ENCODE results near the gene PVRIG. TPM values are rescaled to one million over a fixed set of nuclear protein-coding genes. Genes with fewer than 3 reads are reported as not detected.
"Not testable (repeated sequence)": the region's sequence is repeated elsewhere in the genome, so short reads cannot be mapped to it uniquely, and the experiment has no call there.

PVRIG gene
- total RNA-seq, 1 experiment from 2014 or later = 0.70 TPM

DNA sequence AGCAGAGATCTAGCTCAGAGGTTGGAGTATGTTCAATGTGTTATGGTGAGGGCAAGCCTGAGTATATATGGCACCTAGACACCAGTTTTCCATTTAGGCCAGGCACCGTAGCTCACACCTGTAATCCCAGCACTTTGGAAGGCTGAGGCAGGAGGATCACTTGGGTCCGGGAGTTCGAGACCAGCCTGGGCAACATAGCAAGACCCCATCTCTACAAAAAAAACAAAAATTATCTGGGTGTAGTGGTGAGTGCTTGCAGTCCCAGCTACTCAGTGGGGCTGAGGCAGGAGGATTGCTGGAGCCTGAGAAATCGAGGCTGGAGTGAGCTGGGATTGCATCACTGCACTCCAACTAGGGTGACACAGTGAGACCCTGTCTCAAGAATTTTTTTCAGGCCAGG, 43.1 kb downstream of the PVRIG start:
- H3K4ac ChIP-seq (ENCODE audit: low read depth, low read length); H2AK5ac ChIP-seq (ENCODE audit: insufficient read length, low read length); H2BK120ac ChIP-seq (ENCODE audit: low read depth, low read length, poor library complexity, severe bottlenecking); H3K79me2 ChIP-seq (ENCODE audit: insufficient read depth, low read length); H3K27ac ChIP-seq (ENCODE audit: insufficient read length, low read depth, low read length); H3K27ac Mint-ChIP-seq; H3K4me2 ChIP-seq (ENCODE audit: insufficient read depth, insufficient read length, low read length); H3K9ac ChIP-seq (ENCODE audit: extremely low read depth, insufficient read length, low read length); H3K9me3 ChIP-seq (ENCODE audit: control insufficient read depth, low read depth, low read length); H2BK5ac ChIP-seq (ENCODE audit: insufficient read length, low read length); H3T11ph ChIP-seq (ENCODE audit: low read length); H3K9me3 Mint-ChIP-seq; H4K5ac ChIP-seq (ENCODE audit: insufficient read length, low read depth, low read length); H4K8ac ChIP-seq (replicated peaks; ENCODE audit: insufficient read length, low read depth, low read length); H3K56ac ChIP-seq (ENCODE audit: insufficient read length, low read depth, low read length); H2AFZ ChIP-seq (ENCODE audit: low read length); H4K20me1 ChIP-seq (ENCODE audit: control insufficient read depth, insufficient read depth, insufficient read length); H3K27me3 ChIP-seq (ENCODE audit: insufficient read depth, low read length); H3K4me1 ChIP-seq (ENCODE audit: insufficient read depth, low read length); H3K23me2 ChIP-seq (ENCODE audit: insufficient read length, low read depth, low read length, poor library complexity, severe bottlenecking); H3K27me3 Mint-ChIP-seq (ENCODE audit: low read depth); H2BK20ac ChIP-seq (ENCODE audit: low read depth, low read length, poor library complexity, severe bottlenecking); H3K18ac ChIP-seq (ENCODE audit: insufficient read length, low read depth, low read length); H3K14ac ChIP-seq (ENCODE audit: insufficient read depth, low read length); H2BK12ac ChIP-seq (ENCODE audit: insufficient read length, low read depth, low read length); H3K79me1 ChIP-seq (ENCODE audit: insufficient read depth, low read depth, low read length, poor library complexity, severe bottlenecking); DNase-seq; H2BK15ac ChIP-seq (ENCODE audit: low read depth, low read length); H4K91ac ChIP-seq (ENCODE audit: insufficient read length, low read depth, low read length); H3K23ac ChIP-seq (ENCODE audit: insufficient read length, low read depth, low read length); H3K4me3 Mint-ChIP-seq: not testable (repeated sequence)
- Mint-ChIP-seq H3K4me1 (peaks cover 8 to 16% of the 10 kb centered on the region in 2 experiments), H3K36me3 (ENCODE audit: insufficient read depth in 1 of 3, low read depth in 3 of 3) (peaks cover 5 to 11% (median 6%) of the 10 kb centered on the region in 3 experiments; a peak in 6 of 7 replicates)
- WGBS (ENCODE audit: extremely low coverage, insufficient read length, low lambda C conversion rate) = no CpG with 5 or more reads among the region's 4 CpGs

DNA sequence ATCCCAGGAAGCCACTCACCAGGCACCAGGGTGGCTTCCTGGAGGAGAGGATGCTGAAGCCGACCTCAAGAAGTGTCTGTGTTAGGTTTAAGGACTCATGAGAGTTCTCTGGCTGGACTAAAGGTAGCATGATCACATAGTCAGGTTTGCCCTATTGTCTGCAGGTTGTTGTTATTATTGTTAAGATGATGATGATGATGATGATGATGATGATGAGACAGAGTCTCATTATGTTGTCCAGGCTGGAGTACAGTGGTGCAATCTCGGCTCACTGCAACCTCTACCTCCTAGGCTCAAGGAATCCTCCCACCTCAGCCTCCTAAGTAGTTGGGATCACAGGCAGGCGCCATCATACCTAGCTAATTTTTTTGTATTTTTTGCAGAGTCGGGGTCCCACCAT, 44.5 kb downstream of the PVRIG start:
- H3K56ac ChIP-seq (ENCODE audit: insufficient read length, low read depth, low read length); H2BK120ac ChIP-seq (ENCODE audit: low read depth, low read length, poor library complexity, severe bottlenecking); H3K4me2 ChIP-seq (ENCODE audit: insufficient read depth, insufficient read length, low read length); H3K18ac ChIP-seq (ENCODE audit: insufficient read length, low read depth, low read length); H3K14ac ChIP-seq (ENCODE audit: insufficient read depth, low read length); H3K9me3 Mint-ChIP-seq; H4K91ac ChIP-seq (ENCODE audit: insufficient read length, low read depth, low read length); H3K9ac ChIP-seq (ENCODE audit: extremely low read depth, insufficient read length, low read length); H2BK20ac ChIP-seq (ENCODE audit: low read depth, low read length, poor library complexity, severe bottlenecking); H4K8ac ChIP-seq (replicated peaks; ENCODE audit: insufficient read length, low read depth, low read length); H3K79me1 ChIP-seq (ENCODE audit: insufficient read depth, low read depth, low read length, poor library complexity, severe bottlenecking); H3K79me2 ChIP-seq (ENCODE audit: insufficient read depth, low read length); H2BK5ac ChIP-seq (ENCODE audit: insufficient read length, low read length); H2BK15ac ChIP-seq (ENCODE audit: low read depth, low read length); H3K4me1 ChIP-seq (ENCODE audit: insufficient read depth, low read length); H3K27me3 ChIP-seq (ENCODE audit: insufficient read depth, low read length); H4K5ac ChIP-seq (ENCODE audit: insufficient read length, low read depth, low read length); H3K4me3 Mint-ChIP-seq; H4K20me1 ChIP-seq (ENCODE audit: control insufficient read depth, insufficient read depth, insufficient read length); H3K27ac ChIP-seq (ENCODE audit: insufficient read length, low read depth, low read length); H3K27me3 Mint-ChIP-seq (ENCODE audit: low read depth); H2AK5ac ChIP-seq (ENCODE audit: insufficient read length, low read length); H3K23ac ChIP-seq (ENCODE audit: insufficient read length, low read depth, low read length); H2BK12ac ChIP-seq (ENCODE audit: insufficient read length, low read depth, low read length); H3T11ph ChIP-seq (ENCODE audit: low read length); H3K9me3 ChIP-seq (ENCODE audit: control insufficient read depth, low read depth, low read length); H3K27ac Mint-ChIP-seq; H2AFZ ChIP-seq (ENCODE audit: low read length); H3K4ac ChIP-seq (ENCODE audit: low read depth, low read length); DNase-seq; H3K23me2 ChIP-seq (ENCODE audit: insufficient read length, low read depth, low read length, poor library complexity, severe bottlenecking): not testable (repeated sequence)
- Mint-ChIP-seq H3K36me3 (ENCODE audit: insufficient read depth in 1 of 3, low read depth in 3 of 3) (peaks cover 5 to 11% (median 6%) of the 10 kb centered on the region in 3 experiments; a peak in 6 of 7 replicates), H3K4me1 (peaks cover 11 to 26% of the 10 kb centered on the region in 2 experiments)
- no CpG with 5 or more reads among the region's 4 CpGs for WGBS (ENCODE audit: extremely low coverage, insufficient read length, low lambda C conversion rate)

Data from H9 (cell line).